Suprapubic skin (tissue), 4 donors: Measurements from ENCODE around the gene FSCN2. TPM values are rescaled to one million over a fixed set of nuclear protein-coding genes. Genes with fewer than 3 reads are reported as not detected.

Experiments
- DNase-seq, 2 donors: peaks; one replicate each; pipeline ENCODE4 v3.0.0-alpha.2; 2019; ENCODE audit warnings: low spot score in 2 of 2
- H3K27ac ChIP-seq: fragments of 200-600 bp; sonication (generic); one replicate; pipeline ENCODE4 v1.5.1; 2019
- H3K27me3 ChIP-seq: fragments of 200-600 bp; sonication (generic); one replicate; pipeline ENCODE4 v1.5.1; 2019
- H3K36me3 ChIP-seq: fragments of 200-600 bp; sonication (generic); one replicate; pipeline ENCODE4 v1.5.1; 2019
- H3K4me1 ChIP-seq: fragments of 200-600 bp; sonication (generic); one replicate; pipeline ENCODE4 v1.5.1; 2019
- H3K4me3 ChIP-seq: fragments of 200-600 bp; sonication (generic); one replicate; pipeline ENCODE4 v1.5.1; 2019; ENCODE audit warnings: mild to moderate bottlenecking
- H3K9me3 ChIP-seq: fragments of 200-600 bp; sonication (generic); one replicate; pipeline ENCODE4 v1.5.1; 2019
- EP300 ChIP-seq: sonication (generic); formaldehyde crosslinking; IDR thresholded peaks from one replicate; pipeline ENCODE4 v1.6.1; 2017; ENCODE audit warnings: antibody characterized with exemption
- POLR2A ChIP-seq, 2 donors: fragments of 450-650 bp; IDR thresholded peaks; one replicate each; pipeline ENCODE4 v1.6.1; 2017; ENCODE audit warnings: antibody characterized with exemption in 2 of 2, mild to moderate bottlenecking in 2 of 2, moderate library complexity in 2 of 2
- POLR2AphosphoS5 ChIP-seq, 3 donors: sonication (generic); formaldehyde crosslinking; IDR thresholded peaks; one replicate each; pipeline ENCODE4 v1.6.1; 2017; ENCODE audit warnings: antibody characterized with exemption in 3 of 3
- WGBS: methylation state at CpG from one replicate; pipeline ENCODE4 v1.1.5; 2018; 5-methylcytosine and 5-hydroxymethylcytosine counted together
- total RNA-seq, 4 donors: library from RNA; depleted of rRNA; stranded (reverse); fragments of >200 nt; gene quantifications; one replicate each; pipeline ENCODE4 v1.1.0, GENCODE V29; 2016
- TF ChIP-seq, protein P1 (sequence below), 2 donors: fragments of 200-600 bp in 1 of 2; fragments of 450-650 bp in 1 of 2; sonication (generic) in 1 of 2; IDR thresholded peaks; one replicate each; pipeline ENCODE4 v1.5.1; 2016 to 2019; ENCODE audit warnings: antibody characterized with exemption in 2 of 2, mild to moderate bottlenecking in 1 of 2, moderate library complexity in 1 of 2

Gene FSCN2
- total RNA-seq, 4 donors from 2014 or later = 0.52 to 4.7 (median 3.3) TPM

GRCh38 chr17:81577278-81578000 is 49.3 kb downstream of the FSCN2 start:
- Histone ChIP-seq H3K27ac (no peak overlapping the region), H3K36me3 (peaks cover 27% of the 10 kb centered on the region), H3K27me3 (no peaks in the 10 kb centered on the region), H3K4me3 (no peak overlapping the region), H3K4me1 (peaks cover 5% of the 10 kb centered on the region), H3K9me3 (no peaks in the 10 kb centered on the region)
- DNase-seq = no peak
- TF ChIP-seq POLR2A (IDR thresholded peaks at IDR 0.05) = no peak
- TF ChIP-seq EP300 = no peak
- TF ChIP-seq, protein P1, sequence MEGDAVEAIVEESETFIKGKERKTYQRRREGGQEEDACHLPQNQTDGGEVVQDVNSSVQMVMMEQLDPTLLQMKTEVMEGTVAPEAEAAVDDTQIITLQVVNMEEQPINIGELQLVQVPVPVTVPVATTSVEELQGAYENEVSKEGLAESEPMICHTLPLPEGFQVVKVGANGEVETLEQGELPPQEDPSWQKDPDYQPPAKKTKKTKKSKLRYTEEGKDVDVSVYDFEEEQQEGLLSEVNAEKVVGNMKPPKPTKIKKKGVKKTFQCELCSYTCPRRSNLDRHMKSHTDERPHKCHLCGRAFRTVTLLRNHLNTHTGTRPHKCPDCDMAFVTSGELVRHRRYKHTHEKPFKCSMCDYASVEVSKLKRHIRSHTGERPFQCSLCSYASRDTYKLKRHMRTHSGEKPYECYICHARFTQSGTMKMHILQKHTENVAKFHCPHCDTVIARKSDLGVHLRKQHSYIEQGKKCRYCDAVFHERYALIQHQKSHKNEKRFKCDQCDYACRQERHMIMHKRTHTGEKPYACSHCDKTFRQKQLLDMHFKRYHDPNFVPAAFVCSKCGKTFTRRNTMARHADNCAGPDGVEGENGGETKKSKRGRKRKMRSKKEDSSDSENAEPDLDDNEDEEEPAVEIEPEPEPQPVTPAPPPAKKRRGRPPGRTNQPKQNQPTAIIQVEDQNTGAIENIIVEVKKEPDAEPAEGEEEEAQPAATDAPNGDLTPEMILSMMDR (IDR thresholded peaks at IDR 0.05) = no peak
- no peak for TF ChIP-seq POLR2AphosphoS5 (IDR thresholded peaks at IDR 0.05)
- 84% methylated on average over 11 of the region's 11 CpGs for WGBS

- peaks cover 30% of the 10 kb centered on the region for H3K36me3 ChIP-seq
- 97% methylated on average over 10 of the region's 10 CpGs for WGBS
- TF ChIP-seq POLR2AphosphoS5 (IDR thresholded peaks at IDR 0.05) (no peak), EP300 (no peak), POLR2A (IDR thresholded peaks at IDR 0.05) (no peak)
- TF ChIP-seq, protein P1 (IDR thresholded peaks at IDR 0.05) = no peak
- peaks cover 5% of the 10 kb centered on the region for H3K4me1 ChIP-seq
- H3K4me3 ChIP-seq = no peak overlapping the region
- H3K27ac ChIP-seq = no peak overlapping the region
- H3K9me3 ChIP-seq = no peaks in the 10 kb centered on the region
- no peaks in the 10 kb centered on the region for H3K27me3 ChIP-seq
- no peak for DNase-seq
Observed at GRCh38 chr17:81578038-81578441, 49.9 kb downstream of the FSCN2 start.

DNA sequence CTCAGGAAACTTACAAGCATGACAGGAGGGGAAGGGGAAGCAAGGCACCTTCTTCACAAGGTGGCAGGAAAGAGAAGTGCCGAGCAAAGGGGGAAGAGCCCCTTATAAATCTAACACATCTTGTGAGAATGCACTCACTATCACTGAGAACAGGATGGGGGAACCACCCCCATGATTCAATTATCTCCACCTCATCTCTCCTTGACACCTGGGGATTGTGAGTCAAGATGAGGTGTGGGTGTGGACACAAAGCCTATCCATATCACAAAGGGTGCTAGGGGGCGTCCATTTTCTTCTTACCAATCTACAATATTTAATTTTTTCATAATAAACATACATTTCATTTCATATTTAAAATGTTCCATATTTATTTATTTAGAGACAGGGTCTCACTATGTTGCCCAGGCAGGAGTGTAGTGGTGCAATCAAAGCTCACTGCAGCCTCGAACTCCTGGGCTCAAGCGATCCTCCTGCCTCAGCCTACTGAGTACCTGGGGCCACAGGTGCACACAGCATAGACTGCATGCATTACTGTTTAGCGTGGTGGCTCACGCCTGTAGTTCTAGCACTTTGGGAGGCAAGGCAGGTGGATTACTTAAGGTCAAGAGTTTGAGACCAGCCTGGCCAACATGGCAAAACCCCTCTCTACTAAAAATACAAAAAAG is 50.5 kb downstream of the FSCN2 start:
- Histone ChIP-seq H3K9me3 (no peaks in the 10 kb centered on the region), H3K4me3 (no peak overlapping the region), H3K27ac (no peak overlapping the region), H3K4me1 (peaks cover 5% of the 10 kb centered on the region), H3K36me3 (peaks cover 37% of the 10 kb centered on the region), H3K27me3 (no peaks in the 10 kb centered on the region)
- DNase-seq = no peak
- TF ChIP-seq POLR2AphosphoS5 (IDR thresholded peaks at IDR 0.05) (no peak), POLR2A (IDR thresholded peaks at IDR 0.05) (no peak), EP300 (no peak)
- TF ChIP-seq, protein P1 (IDR thresholded peaks at IDR 0.05) = no peak
- WGBS = 95% methylated on average over 6 of the region's 6 CpGs

DNA sequence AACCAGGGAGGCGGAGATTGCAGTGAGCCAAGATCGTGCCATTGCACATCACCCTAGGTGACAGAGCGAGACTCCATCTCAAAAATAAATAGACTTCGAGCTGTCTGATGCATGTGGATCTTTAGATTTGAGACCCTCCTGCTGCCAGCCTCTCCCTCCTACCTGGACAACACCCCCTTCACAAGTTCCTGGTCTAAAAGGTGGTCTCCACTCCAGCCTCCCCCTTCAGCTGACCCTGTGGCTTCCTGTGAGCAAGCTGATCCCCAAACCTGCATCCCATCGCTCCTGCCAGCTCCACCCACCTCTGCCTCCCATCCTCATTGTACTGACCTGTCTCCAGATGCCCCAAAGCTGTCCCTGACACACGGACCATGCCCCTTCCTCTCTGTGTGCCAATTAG is 51.1 kb downstream of the FSCN2 start:
- Histone ChIP-seq H3K36me3 (peaks cover 42% of the 10 kb centered on the region), H3K4me1 (peaks cover 5% of the 10 kb centered on the region), H3K4me3 (no peak overlapping the region), H3K27me3 (no peaks in the 10 kb centered on the region), H3K9me3 (no peaks in the 10 kb centered on the region), H3K27ac (no peak overlapping the region)
- 92% methylated on average over 6 of the region's 6 CpGs for WGBS
- TF ChIP-seq EP300 (no peak), POLR2A (IDR thresholded peaks at IDR 0.05) (no peak)
- no peak for DNase-seq

GRCh38 chr17:81579821-81580321 is 51.7 kb downstream of the FSCN2 start:
- no peak for DNase-seq
- Histone ChIP-seq H3K4me3 (no peak overlapping the region), H3K27ac (no peak overlapping the region), H3K27me3 (no peaks in the 10 kb centered on the region), H3K4me1 (peaks cover 5% of the 10 kb centered on the region), H3K9me3 (no peaks in the 10 kb centered on the region), H3K36me3 (peaks cover 46% of the 10 kb centered on the region)
- TF ChIP-seq, protein P1 (IDR thresholded peaks at IDR 0.05) = no peak
- TF ChIP-seq POLR2A (IDR thresholded peaks at IDR 0.05) (no peak), EP300 (no peak), POLR2AphosphoS5 (IDR thresholded peaks at IDR 0.05) (no peak)
- 93% methylated on average over 10 of the region's 10 CpGs for WGBS
